NCI-H128 (cell line): Measurements from ENCODE around the gene ZNF219.

Source experiments
- DNase-seq: peaks from one replicate; lab custom pipeline; 2025; ENCODE audit not compliant: unreplicated experiment; lab: John Stamatoyannopoulos, UW

ZNF219 gene

GRCh38 chr14:21098076-21098891 is at the start of gene ZNF219:
Gene ZNF219, minus strand, starts transcription at chr14:21098655. Its CDS starts 5,064 bp downstream, at chr14:21093591.
- no peak for DNase-seq

DNA sequence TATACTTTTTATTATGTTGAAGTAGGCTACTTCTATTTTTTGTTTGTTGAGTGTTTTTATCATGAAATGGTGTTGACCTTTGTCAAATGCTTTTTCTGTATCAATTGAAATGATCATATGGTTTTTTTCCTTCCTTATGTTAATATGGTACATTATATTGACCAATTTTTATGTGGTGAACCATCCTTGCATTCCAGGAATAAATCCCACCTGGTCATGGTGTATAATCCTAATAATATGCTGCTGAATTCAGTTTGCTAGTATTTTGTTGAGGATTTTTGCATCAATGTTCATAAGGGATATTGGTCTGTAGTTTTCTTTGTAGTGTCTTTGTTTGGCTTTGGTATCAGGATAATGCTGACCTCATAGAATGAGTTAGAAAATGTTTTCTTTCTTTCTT is 47.0 kb upstream of the ZNF219 start:
- DNase-seq = no peak

- no peak for DNase-seq
These were observed 43.9 kb upstream of the ZNF219 start for GRCh38 chr14:21142357-21142756.

DNA sequence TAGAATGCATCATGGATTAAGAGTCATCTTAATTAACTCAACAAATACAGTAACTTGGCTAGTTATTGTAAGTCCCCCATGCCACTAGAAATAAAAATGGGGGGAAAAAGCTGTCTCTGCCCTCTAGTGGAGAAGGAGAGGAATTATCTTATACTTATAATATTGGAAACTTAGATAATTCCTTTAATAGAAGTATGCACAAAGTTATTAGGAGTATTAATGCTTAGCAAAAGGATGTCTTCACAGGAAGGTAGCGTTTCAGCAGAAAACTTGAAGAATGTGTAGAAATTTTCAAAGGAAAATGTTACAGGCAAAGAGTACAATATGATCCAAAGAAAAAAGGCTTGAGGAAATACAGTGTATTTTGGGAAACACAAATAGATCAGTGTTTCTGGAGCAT is 37.6 kb upstream of the ZNF219 start:
- DNase-seq = no peak

DNA sequence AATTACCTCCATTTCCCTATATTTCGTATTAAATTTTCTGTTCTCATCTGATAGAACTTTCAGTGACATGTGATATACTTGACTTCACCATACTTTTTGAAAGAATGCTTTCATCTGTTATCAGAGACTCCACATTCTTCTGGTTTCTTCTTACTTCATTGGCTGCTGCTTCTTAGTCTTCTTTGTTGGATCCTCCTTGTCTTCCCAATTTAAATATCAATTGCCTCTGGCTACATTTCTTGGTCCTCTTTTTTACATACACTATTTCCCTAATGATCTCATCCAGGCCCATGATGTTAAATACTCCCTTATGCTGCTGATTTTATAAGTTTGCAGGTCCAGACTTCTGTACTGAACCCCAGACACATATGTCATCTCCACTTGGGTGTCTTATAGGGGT is 35.4 kb upstream of the ZNF219 start:
- no peak for DNase-seq

DNA sequence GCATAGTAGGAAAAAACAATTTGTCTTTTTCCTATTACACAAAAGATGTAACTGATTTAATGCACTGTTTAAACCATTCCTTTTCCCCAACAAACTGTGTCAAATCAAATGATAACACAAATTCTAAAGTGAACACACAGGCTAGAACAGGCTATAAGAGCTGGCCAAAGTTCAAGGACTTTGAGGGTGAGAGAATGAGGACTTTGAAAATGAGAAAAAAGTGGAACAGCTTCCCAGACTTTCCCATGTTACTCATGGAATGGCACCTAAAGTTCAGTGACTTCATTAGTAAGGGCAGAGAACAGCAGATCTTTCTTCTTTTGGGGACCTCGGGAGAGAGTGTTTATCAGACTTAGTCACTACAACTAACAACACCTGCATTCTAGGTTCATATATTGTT is 25.0 kb upstream of the ZNF219 start:
- DNase-seq = no peak

DNA sequence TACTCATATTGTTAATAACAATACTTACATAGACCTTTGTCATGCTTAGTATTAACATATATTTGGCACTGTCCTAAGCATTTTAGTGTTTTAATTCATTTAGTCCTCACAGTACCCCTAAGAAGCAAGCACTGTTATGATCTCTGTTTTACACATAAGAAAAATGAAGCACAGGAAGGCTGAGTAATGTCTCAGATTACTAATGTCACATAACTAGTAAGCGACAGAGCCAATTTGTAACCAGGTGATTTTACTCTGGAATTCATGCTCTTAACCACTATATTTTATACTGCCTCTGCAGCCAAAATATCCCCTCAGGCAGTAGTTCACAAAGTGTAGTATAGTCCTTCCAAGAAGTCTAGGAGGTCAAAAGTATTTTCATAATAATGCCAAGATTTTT is 22.7 kb upstream of the ZNF219 start:
- DNase-seq = no peak

GRCh38 chr14:21120686-21121085 is 22.2 kb upstream of the ZNF219 start:
- DNase-seq = no peak

- DNase-seq = no peak
These were observed 20.5 kb upstream of the ZNF219 start for GRCh38 chr14:21118933-21119332.

DNA sequence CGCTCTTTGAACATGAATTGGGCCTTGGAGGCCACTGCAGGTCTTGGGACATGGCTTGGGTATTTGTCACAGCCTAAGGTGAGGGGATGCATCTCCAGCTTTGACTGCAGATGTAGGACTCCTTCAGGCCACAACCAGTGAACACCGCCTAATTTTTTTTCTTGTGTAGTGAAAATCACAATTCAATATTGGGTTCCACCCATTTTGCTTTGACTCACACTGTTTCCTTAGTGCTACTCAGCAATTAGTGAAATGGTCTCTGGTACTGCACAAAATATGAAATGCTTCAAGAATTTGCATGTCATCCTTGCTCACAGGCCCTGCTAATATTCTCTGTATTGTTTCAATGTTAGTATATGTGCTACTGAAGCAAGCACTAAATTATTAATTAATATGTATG is 14.9 kb upstream of the ZNF219 start:
- no peak for DNase-seq

DNA sequence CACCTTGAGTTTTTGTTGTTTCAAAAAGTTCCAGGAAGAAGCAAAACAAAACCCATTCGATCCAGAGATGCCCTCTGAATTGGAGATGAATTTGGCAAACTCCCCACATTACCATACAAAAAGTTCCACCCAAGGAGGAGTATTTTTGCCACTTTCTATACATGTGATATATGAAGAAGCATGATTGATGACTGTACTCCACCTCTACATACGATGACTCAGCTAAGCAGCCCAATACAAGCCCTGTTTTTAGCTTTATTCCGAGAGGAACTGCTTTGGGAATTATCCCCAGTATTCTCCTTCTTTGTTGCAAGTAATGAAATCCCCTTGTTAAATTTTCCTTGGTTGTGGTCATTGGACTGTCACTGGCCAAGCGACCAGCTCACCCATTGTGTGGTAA is 13.8 kb upstream of the ZNF219 start:
- DNase-seq = no peak

DNA sequence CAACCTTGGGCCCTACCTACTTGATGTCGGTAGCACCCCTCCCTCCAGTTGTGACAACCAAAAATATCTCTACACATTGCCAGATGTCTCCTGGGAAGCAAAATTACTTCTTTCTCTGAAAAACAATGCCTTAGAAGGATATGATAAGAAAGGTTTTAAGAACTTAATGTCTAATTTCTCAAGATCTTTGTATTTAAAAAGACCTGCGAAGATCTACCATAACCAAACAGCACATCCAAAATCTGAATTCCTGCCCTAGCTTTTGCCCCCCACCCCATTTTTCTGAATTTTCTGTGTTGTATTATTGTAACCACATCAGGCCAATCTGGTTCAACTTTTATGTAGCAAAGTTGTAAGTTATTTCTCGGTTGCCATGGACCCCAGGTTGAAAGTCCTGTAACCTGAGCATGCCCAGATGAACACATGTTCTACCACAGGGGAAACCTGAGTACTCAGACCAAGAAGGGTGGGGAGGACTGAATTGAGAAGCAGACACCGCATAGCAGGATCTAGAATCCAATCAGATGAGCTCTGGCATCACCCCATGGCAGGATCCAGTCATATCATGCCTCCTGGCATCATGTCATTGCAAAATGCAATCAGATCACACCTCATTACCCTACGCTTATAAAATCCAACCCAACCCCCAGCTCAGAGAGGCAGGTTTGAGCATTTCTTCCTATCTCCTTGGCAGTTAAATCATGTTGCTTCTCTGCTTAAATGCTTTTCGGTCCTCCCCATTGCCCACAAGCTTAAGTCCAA is 11.1 kb upstream of the ZNF219 start:
- DNase-seq = no peak

- DNase-seq = no peak
These were observed 10.3 kb upstream of the ZNF219 start for GRCh38 chr14:21108791-21109190.

DNA sequence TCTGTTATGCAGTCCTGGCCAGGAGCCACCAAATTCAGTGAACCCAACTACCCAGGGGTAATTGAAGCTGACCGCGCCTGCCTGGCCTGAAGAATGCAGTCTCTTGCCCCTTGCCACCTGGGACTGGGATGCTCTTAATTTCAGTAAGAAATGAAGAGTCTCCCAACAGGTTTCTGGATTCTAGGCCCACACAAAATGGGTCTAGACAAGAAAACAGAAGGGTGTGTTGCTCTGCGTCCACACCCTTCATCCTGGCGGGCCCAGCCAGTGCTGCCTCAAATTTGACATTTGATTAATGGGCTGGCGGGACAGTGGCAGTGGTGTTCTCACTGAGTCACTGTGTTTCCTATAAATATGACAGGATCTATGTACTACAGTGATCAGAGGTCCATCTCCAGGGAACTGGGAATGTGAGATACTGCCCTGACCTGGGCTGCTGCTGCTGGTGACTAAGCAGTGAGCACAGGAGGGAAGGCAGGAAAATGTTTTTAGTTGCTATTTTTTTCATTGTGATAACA is 8.9 kb upstream of the ZNF219 start:
- DNase-seq = no peak

DNA sequence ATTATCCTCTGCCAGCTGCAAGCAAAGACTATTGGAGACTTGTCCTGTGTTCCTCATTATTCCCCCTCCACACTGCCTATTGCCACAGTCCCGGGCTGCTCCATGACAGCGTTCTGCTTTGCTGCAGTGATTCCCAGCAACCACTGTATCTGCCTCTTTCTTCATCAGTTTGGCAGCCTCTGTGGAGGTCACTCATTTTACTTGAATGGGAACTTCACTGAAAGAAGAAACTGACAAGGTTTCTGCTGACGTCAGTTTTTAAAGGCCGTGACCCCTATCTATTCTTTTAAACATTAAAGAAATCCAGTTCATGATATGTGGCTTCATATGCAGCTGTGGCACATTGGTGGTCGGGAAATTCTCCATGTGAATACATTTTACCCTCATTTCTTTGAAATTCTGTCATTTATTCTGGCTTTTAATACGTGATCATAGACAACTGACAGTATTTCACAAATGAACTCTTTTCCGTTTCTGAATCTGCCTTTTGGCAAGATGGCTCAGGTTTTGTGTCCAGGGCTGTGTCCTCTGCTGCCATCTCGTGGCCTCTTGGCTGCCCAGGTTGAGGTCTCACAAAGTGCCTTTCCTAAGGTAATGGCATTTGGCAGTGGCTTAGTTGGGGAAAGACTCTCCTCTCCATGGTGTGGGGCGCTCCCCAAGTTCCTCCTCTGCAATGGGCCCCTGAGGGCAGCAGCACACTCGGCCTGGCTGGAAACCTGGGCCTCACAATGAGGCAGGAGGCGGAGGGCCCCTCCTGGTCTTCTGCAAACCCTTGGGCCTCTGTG is 8.2 kb upstream of the ZNF219 start:
- peak; percentile 53 for DNase-seq

GRCh38 chr14:21106176-21106497 is 7.7 kb upstream of the ZNF219 start:
- DNase-seq = no peak

GRCh38 chr14:21105095-21105494 is 6.6 kb upstream of the ZNF219 start:
- no peak for DNase-seq

- peak; percentile 76 for DNase-seq
These were observed 6.1 kb upstream of the ZNF219 start for GRCh38 chr14:21104448-21105060.

GRCh38 chr14:21103710-21104447 is 5.4 kb upstream of the ZNF219 start:
- peak; percentile 93 for DNase-seq

- no peak for DNase-seq
These were observed 4.9 kb upstream of the ZNF219 start for GRCh38 chr14:21103411-21103709.
